Activated T-cell treated with anti-CD3 and anti-CD28 coated beads, Interleukin-2, amount 50 U/mL, for 1 hour (primary cell): Measurements from ENCODE around the gene NF2.

ENCODE experiments used
- DNase-seq: peaks from one replicate; pipeline ENCODE4 v3.0.0-alpha.2; 2020

The NF2 gene

GRCh38 chr22:29726106-29726505 lies 122.7 kb downstream of the NF2 start:
- DNase-seq, result no peak

GRCh38 chr22:29726512-29727130 lies 123.2 kb downstream of the NF2 start:
- no peak for DNase-seq

DNA sequence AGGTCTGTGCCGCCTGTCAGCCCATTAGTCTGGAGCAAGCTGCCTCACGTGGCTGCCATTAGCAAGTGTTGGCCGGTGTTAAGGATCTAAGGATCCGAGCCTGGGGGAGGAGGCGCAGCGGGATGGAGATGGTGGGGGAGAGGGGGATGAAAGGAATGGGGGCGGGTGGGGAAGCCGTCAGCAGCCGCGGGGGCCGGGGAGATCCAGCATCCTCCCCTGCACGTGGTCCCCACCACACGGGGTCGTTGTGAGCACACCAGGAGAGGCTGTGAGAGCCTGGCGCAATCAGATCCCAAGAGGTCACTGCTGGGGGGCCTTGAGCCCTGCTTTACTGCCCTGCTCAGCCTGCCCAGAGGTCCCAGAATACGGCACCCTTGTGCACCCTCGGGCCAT lies 123.7 kb downstream of the NF2 start:
- DNase-seq, result no peak

GRCh38 chr22:29729161-29729560 lies 125.7 kb downstream of the NF2 start:
- no peak for DNase-seq

- no peak for DNase-seq
Observed at GRCh38 chr22:29731058-29731850, 127.8 kb downstream of the NF2 start.

DNA sequence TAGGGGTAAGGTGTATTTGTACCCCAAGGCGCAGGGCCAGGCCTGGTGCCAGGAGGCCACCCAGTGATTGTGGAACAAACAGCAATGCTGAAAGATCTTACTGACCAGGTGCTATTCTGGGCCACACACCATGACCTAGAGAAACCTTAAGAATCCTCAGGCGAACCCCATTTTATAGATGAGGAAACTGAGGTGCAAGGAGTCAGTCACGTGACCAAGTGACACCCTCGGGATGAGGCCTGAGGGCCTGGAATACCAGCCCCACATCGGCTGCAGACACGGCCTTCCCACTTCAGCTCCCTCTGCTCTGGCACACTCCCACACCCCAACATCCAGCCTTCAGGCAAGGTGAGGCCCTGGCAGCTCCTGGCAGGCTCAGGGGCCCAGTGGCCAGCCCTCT lies 129.4 kb downstream of the NF2 start:
- no peak for DNase-seq

DNA sequence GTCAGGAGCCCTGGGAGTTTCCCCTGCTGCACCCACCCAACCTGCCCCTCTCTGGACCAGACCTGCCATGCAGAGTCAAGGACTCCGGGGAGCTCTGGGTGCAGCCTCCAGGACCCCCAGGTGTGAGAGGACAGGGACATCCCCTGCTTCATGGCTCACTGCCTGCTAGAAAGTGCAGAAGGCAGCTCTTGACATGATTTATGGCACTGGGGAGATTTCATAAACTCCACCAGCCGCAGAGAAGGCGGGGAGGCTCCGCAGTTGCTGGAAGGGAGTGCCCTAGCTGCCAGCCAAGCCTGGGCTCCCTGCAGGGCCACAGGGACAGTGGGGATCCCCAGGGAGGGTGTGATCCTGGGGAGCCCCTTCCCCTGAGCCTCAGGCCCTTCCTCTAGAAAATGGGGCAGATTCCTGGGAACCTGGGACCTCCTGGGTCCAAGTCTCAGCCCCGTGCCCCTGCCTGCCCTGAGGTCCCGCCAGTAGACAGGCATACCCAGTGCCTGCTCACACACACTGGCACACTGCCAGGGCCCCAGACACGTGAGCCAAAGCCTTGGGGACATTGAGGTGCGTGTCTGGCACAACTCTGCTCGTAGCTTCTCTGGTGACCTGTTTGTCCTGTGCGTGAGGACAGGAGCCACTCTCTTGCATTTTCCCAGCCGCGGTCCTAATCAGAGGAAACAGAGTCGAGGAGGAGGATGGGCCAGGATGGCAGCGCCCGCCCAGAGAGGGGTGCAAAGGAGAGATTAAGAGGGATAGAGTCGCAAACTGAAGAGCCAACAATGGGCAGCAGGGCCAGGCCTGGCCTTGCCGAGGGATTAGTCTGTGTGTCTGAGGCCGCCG lies 130.1 kb downstream of the NF2 start:
- no peak for DNase-seq

GRCh38 chr22:29734406-29734805 lies 131.0 kb downstream of the NF2 start:
- no peak for DNase-seq

GRCh38 chr22:29734838-29735237 lies 131.4 kb downstream of the NF2 start:
- no peak for DNase-seq

- no peak for DNase-seq
Observed at GRCh38 chr22:29735416-29735815, 132.0 kb downstream of the NF2 start.

DNA sequence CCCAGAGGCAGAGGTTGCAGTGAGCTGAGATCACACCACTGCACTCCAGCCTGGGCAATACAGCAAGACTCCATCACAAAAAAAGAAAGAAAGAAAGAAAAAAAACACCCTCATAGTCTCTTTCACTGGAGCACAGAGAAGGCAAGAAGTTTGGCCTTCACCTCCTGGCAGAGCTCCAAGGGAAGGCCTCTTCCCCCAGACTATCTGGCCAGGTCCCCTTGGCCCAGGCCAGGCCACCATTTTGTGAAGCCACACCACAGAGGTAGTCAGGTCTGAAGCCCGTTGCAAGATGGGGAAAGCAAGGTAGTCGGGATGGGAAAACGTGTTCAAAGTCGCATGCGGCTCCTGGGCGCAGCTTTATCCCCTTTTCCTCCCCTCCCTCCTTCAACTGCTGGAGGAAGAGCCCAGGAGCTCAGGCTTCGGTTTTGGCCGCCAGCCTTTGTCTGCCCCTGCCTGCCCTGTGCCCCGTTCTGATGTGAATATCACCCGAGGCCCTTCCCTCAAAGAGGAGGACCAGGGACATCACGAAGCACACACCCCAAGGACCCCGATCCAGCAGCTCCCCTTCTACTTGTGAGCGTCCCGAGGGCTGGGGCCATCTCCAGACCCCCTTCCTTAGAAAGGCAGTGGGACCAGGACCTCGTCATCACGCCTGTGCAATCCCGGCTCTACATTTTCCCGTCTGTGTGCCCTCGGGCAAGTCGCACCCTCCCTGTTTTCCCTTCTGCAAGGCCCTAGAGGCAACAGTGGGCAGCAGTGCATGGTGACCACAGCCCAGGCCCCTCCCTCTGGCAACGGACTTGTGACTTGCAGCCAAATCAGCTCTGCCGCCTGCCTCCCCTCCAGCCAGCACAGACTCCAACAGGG lies 134.1 kb downstream of the NF2 start:
- no peak for DNase-seq

GRCh38 chr22:29738118-29738815 lies 134.8 kb downstream of the NF2 start:
- DNase-seq, result no peak

DNA sequence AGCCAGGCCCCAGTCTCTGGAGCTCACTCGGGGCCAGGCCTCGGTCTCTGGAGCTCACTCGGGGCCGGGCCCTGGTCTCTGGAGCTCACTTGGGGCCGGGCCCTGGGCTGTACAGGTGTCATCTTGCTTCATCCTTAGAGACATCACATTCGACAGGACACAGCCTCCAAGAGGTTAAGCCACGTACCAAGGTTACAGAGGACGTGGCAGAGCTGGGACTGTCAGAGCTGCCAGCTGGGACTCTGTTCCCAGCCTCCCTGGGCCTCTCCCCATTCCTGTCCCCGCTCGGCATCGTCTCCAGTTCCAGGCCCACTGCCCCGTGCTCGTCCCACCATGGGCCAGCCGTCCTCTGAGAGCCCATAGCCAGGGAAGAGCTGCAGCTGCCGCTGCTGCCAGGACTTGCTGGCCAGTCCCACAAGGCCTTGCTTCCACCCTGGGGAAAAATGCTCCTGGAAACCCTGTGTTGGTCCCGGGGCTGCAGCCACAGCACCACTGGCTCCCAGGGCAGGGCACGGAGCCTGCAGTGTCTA lies 136.0 kb downstream of the NF2 start:
- DNase-seq, result no peak

GRCh38 chr22:29740216-29740615 lies 136.8 kb downstream of the NF2 start:
- DNase-seq, result no peak

DNA sequence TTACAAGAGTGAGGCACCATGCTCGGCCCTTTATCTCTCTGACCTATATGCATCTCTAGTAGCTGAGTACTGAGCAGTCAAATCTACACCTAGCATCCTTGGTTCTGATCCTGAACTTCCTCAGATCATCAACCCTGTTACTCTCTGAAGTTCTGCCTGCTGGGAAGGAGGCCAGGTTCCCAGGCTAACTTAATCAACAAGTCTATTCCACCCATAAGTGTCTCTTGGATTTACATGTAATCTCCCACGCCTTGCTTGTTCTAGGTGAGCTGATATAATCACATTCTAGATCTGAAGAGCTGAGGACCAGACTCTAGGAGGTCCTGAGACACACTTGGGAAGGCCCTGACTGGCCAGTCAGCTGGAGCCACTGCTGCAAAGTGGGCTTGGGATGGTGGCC lies 138.5 kb downstream of the NF2 start:
- no peak for DNase-seq

DNA sequence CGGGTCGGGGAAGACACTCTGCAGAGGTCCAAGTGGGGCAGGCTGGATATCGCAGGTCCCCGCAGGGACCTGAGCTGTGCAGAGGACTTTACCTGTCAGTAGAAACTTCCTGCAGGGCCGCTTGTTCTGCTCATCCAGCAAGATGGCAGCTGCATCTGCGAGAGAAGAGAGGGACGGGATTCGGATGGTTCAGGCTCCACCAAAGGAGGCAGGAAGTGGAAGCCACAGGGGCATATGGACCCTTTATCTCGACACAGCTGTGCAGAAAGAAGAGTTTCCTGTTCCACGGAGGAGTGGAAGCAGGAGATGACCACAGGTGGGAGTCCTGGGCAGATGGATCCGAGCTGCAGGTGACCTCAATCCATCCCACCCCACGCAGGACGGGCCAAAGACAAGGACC lies 138.9 kb downstream of the NF2 start:
- DNase-seq, result no peak

DNA sequence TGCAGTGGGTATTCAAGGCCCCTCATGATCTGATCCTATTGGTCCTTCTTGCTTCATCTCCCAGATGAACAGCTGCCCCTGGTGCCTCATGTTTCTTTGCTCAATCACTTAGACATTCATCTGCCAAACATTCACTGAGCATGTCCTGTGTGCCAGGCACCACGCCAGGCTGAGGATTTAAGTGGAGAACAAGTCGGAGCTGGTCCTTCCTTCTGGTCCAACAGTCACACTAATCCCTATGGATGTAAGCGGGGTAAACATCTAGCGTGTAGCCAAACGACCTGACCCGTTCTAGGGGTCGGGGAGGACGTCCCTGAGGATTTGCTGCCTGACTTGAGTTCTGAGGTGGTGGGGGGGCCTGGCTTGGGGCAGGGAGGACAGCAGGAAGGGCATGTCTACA lies 141.5 kb downstream of the NF2 start:
- no peak for DNase-seq

GRCh38 chr22:29747832-29748231 lies 144.4 kb downstream of the NF2 start:
- DNase-seq, result no peak
